ENCODE data around the gene DUOX1. TPM values are rescaled to one million over a fixed set of nuclear protein-coding genes. Genes with fewer than 3 reads are reported as not detected.

Gene DUOX1
- total and polyA plus RNA-seq, 7 experiments from 2014 or later: 0.05 to 2.0 (median 0.76) TPM; not detected in 3

- Histone ChIP-seq H3K4me3 (ENCODE audit: low read length) (no peak overlapping the region), H3K36me3 (ENCODE audit: control insufficient read depth in 2 of 3, insufficient read depth in 3 of 3, low read length in 3 of 3) (no peaks in the 10 kb centered on the region), H3K4me1 (ENCODE audit: control insufficient read depth in 2 of 2, insufficient read depth in 2 of 2, low read length in 2 of 2) (no peaks in the 10 kb centered on the region), H3K27ac (ENCODE audit: low read depth, low read length) (no peak overlapping the region), H3K9me3 (ENCODE audit: control insufficient read depth in 2 of 3, low read length in 3 of 3) (no peaks in the 10 kb centered on the region), H3K27me3 (ENCODE audit: control insufficient read depth in 2 of 2, insufficient read depth in 2 of 2, low read length in 2 of 2) (no peaks in the 10 kb centered on the region)
- no peak overlapping the region for H3K27ac Mint-ChIP-seq
- intact Hi-C loops (cut with micrococcal nuclease): no loop called here
- ATAC-seq (no peak), DNase-seq (no peak)
- no peak overlapping the region for H3K4me3 Mint-ChIP-seq
- H3K27me3 Mint-ChIP-seq: no peaks in the 10 kb centered on the region
- ChIA-PET POLR2A (no interaction called here), CTCF (interaction anchor here (1.0 kb wide), 1 partner anchor 33 kb away, joined by 5 read pairs; no protein-coding TSS in a partner anchor)
- peaks cover 0 to 20% (median 4%) of the 10 kb centered on the region in 5 donors for H3K36me3 Mint-ChIP-seq
- no peaks in the 10 kb centered on the region for H3K9me3 Mint-ChIP-seq
- H3K4me1 Mint-ChIP-seq: peaks cover 0 to 11% (median 8%) of the 10 kb centered on the region in 7 donors
Measured at GRCh38 chr15:45156744-45157455, 27.1 kb downstream of the DUOX1 start.

- Histone ChIP-seq H3K27ac (ENCODE audit: low read depth, low read length) (no peak overlapping the region), H3K4me1 (ENCODE audit: control insufficient read depth in 2 of 2, insufficient read depth in 2 of 2, low read length in 2 of 2) (no peaks in the 10 kb centered on the region), H3K36me3 (ENCODE audit: control insufficient read depth in 2 of 3, insufficient read depth in 3 of 3, low read length in 3 of 3) (no peaks in the 10 kb centered on the region), H3K4me3 (ENCODE audit: low read length) (no peak overlapping the region), H3K9me3 (ENCODE audit: control insufficient read depth in 2 of 3, low read length in 3 of 3) (no peaks in the 10 kb centered on the region), H3K27me3 (ENCODE audit: control insufficient read depth in 2 of 2, insufficient read depth in 2 of 2, low read length in 2 of 2) (no peaks in the 10 kb centered on the region)
- Mint-ChIP-seq H3K27me3 (no peaks in the 10 kb centered on the region), H3K36me3 (peaks cover 0 to 14% (median 4%) of the 10 kb centered on the region in 5 donors), H3K27ac (no peak overlapping the region), H3K4me3 (peak overlapping the region in 2 of 10 donors; percentile 18 to 41), H3K4me1 (peaks cover 0 to 14% (median 11%) of the 10 kb centered on the region in 7 donors), H3K9me3 (peaks cover 0 to 2% (median 0%) of the 10 kb centered on the region in 11 donors)
- CTCF ChIA-PET: no interaction called here
- DNase-seq: no peak
- intact Hi-C loops (cut with micrococcal nuclease): no loop called here
- no peak for ATAC-seq
- POLR2A ChIA-PET: no interaction called here
Measured at GRCh38 chr15:45157974-45158373, 28.2 kb downstream of the DUOX1 start.

GRCh38 chr15:45161666-45162065 lies 31.9 kb downstream of the DUOX1 start:
- Mint-ChIP-seq H3K36me3 (peaks cover 0 to 14% (median 4%) of the 10 kb centered on the region in 5 donors), H3K27me3 (no peaks in the 10 kb centered on the region), H3K27ac (peak overlapping the region in 1 of 9 donors; percentile 7), H3K4me1 (peaks cover 11 to 32% (median 25%) of the 10 kb centered on the region in 7 donors), H3K9me3 (peaks cover 0 to 2% (median 0%) of the 10 kb centered on the region in 11 donors), H3K4me3 (no peak overlapping the region)
- Histone ChIP-seq H3K36me3 (ENCODE audit: control insufficient read depth in 2 of 3, insufficient read depth in 3 of 3, low read length in 3 of 3) (no peaks in the 10 kb centered on the region), H3K9me3 (ENCODE audit: control insufficient read depth in 2 of 3, low read length in 3 of 3) (no peaks in the 10 kb centered on the region), H3K27me3 (ENCODE audit: control insufficient read depth in 2 of 2, insufficient read depth in 2 of 2, low read length in 2 of 2) (no peaks in the 10 kb centered on the region), H3K4me1 (ENCODE audit: control insufficient read depth in 2 of 2, insufficient read depth in 2 of 2, low read length in 2 of 2) (peaks cover 10 to 13% of the 10 kb centered on the region in 2 donors), H3K27ac (ENCODE audit: low read depth, low read length) (no peak overlapping the region), H3K4me3 (ENCODE audit: low read length) (no peak overlapping the region)
- no peak for ATAC-seq
- POLR2A ChIA-PET: interaction anchor here (0.6 kb wide), 1 partner anchor 1352 kb away, joined by 3 read pairs; no protein-coding TSS in a partner anchor
- intact Hi-C loops (cut with micrococcal nuclease): loop anchor here (2.0 kb wide), 2 partner anchors 107 to 295 kb away; no protein-coding TSS in a partner anchor
- no peak for DNase-seq
- CTCF ChIA-PET: interaction anchor here (0.6 to 4.5 kb wide), 5 partner anchors 17 to 238 kb away, joined by 3 to 36 read pairs (median 4); no protein-coding TSS in a partner anchor

- Mint-ChIP-seq H3K4me3 (no peak overlapping the region), H3K36me3 (peaks cover 0 to 14% (median 4%) of the 10 kb centered on the region in 5 donors)
- intact Hi-C loops (cut with micrococcal nuclease): loop anchor here (1.0 to 2.0 kb wide), 6 partner anchors 106 to 451 kb away; partner anchors contain the start of gene BLOC1S6 (in 1 of the 2)
Measured at GRCh38 chr15:45162771-45163507, 33.1 kb downstream of the DUOX1 start.

GRCh38 chr15:45163508-45163856 lies 33.7 kb downstream of the DUOX1 start:
- peak overlapping the region in 1 of 9 donors; percentile 65 for H3K27ac Mint-ChIP-seq

More at GRCh38 chr15:45162771-45163507, 33.1 kb downstream of the DUOX1 start:
- H3K27me3 ChIP-seq (ENCODE audit: control insufficient read depth in 2 of 2, insufficient read depth in 2 of 2, low read length in 2 of 2): no peaks in the 10 kb centered on the region
- ATAC-seq (peak; percentile 59), DNase-seq (peak; percentile 30 to 61 (median 44))
- Mint-ChIP-seq H3K4me1 (peaks cover 11 to 34% (median 24%) of the 10 kb centered on the region in 7 donors), H3K27ac (peak overlapping the region in 2 of 9 donors; percentile 32 to 38), H3K27me3 (no peaks in the 10 kb centered on the region), H3K9me3 (peaks cover 0 to 2% (median 0%) of the 10 kb centered on the region in 11 donors)
- H3K27ac ChIP-seq (ENCODE audit: low read depth, low read length): no peak overlapping the region
- H3K36me3 ChIP-seq (ENCODE audit: control insufficient read depth in 2 of 3, insufficient read depth in 3 of 3, low read length in 3 of 3): no peaks in the 10 kb centered on the region
- ChIA-PET POLR2A (interaction anchor here (0.7 to 7.3 kb wide), 4 partner anchors 14 to 239 kb away, joined by 3 to 77 read pairs (median 6); a partner anchor contains a TSS), CTCF (interaction anchor here (0.6 to 4.5 kb wide), 12 partner anchors 17 to 860 kb away, joined by 3 to 36 read pairs (median 4); a partner anchor contains a TSS)
- H3K4me3 ChIP-seq (ENCODE audit: low read length): no peak overlapping the region
- H3K4me1 ChIP-seq (ENCODE audit: control insufficient read depth in 2 of 2, insufficient read depth in 2 of 2, low read length in 2 of 2): peaks cover 10 to 13% of the 10 kb centered on the region in 2 donors
- no peaks in the 10 kb centered on the region for H3K9me3 ChIP-seq (ENCODE audit: control insufficient read depth in 2 of 3, low read length in 3 of 3)

GRCh38 chr15:45164914-45165313 lies 35.1 kb downstream of the DUOX1 start:
- peak overlapping the region; percentile 51 to 91 (median 72) for H3K27ac Mint-ChIP-seq
- no peaks in the 10 kb centered on the region for H3K36me3 ChIP-seq (ENCODE audit: control insufficient read depth in 2 of 3, insufficient read depth in 3 of 3, low read length in 3 of 3)
- H3K27me3 Mint-ChIP-seq: no peaks in the 10 kb centered on the region
- no peak overlapping the region for H3K27ac ChIP-seq (ENCODE audit: low read depth, low read length)
- POLR2A ChIA-PET: interaction anchor here (1.5 to 7.3 kb wide), 3 partner anchors 35 to 237 kb away, joined by 3 to 77 read pairs (median 17); a partner anchor contains a TSS
- H3K4me3 ChIP-seq (ENCODE audit: low read length): no peak overlapping the region
- H3K9me3 Mint-ChIP-seq: peaks cover 0 to 2% (median 0%) of the 10 kb centered on the region in 11 donors
- H3K9me3 ChIP-seq (ENCODE audit: control insufficient read depth in 2 of 3, low read length in 3 of 3): no peaks in the 10 kb centered on the region
- peak overlapping the region; percentile 19 to 87 (median 70) for H3K4me3 Mint-ChIP-seq
- no peaks in the 10 kb centered on the region for H3K27me3 ChIP-seq (ENCODE audit: control insufficient read depth in 2 of 2, insufficient read depth in 2 of 2, low read length in 2 of 2)
- CTCF ChIA-PET: interaction anchor here (1.1 to 4.5 kb wide), 6 partner anchors 15 to 238 kb away, joined by 3 to 36 read pairs (median 12); a partner anchor contains a TSS
- intact Hi-C loops (cut with micrococcal nuclease): no loop called here
- H3K4me1 ChIP-seq (ENCODE audit: control insufficient read depth in 2 of 2, insufficient read depth in 2 of 2, low read length in 2 of 2): peaks cover 10 to 13% of the 10 kb centered on the region in 2 donors
- peaks cover 10 to 31% (median 18%) of the 10 kb centered on the region in 7 donors for H3K4me1 Mint-ChIP-seq
- ATAC-seq (no peak), DNase-seq (no peak)
- H3K36me3 Mint-ChIP-seq: peaks cover 0 to 9% (median 0%) of the 10 kb centered on the region in 5 donors

More at GRCh38 chr15:45163508-45163856, 33.7 kb downstream of the DUOX1 start:
- Histone ChIP-seq H3K36me3 (ENCODE audit: control insufficient read depth in 2 of 3, insufficient read depth in 3 of 3, low read length in 3 of 3) (no peaks in the 10 kb centered on the region), H3K9me3 (ENCODE audit: control insufficient read depth in 2 of 3, low read length in 3 of 3) (no peaks in the 10 kb centered on the region), H3K27ac (ENCODE audit: low read depth, low read length) (no peak overlapping the region), H3K27me3 (ENCODE audit: control insufficient read depth in 2 of 2, insufficient read depth in 2 of 2, low read length in 2 of 2) (no peaks in the 10 kb centered on the region), H3K4me1 (ENCODE audit: control insufficient read depth in 2 of 2, insufficient read depth in 2 of 2, low read length in 2 of 2) (peaks cover 10 to 13% of the 10 kb centered on the region in 2 donors), H3K4me3 (ENCODE audit: low read length) (no peak overlapping the region)
- intact Hi-C loops (cut with micrococcal nuclease): loop anchor here (1.0 to 2.0 kb wide), 6 partner anchors 105 to 451 kb away; partner anchors contain the start of gene BLOC1S6 (in 1 of the 2)
- no peaks in the 10 kb centered on the region for H3K27me3 Mint-ChIP-seq
- peaks cover 0 to 14% (median 0%) of the 10 kb centered on the region in 5 donors for H3K36me3 Mint-ChIP-seq
- peak overlapping the region in 1 of 10 donors; percentile 20 for H3K4me3 Mint-ChIP-seq
- H3K4me1 Mint-ChIP-seq: peaks cover 11 to 32% (median 22%) of the 10 kb centered on the region in 7 donors
- ChIA-PET POLR2A (interaction anchor here (1.1 to 7.3 kb wide), 3 partner anchors 13 to 238 kb away, joined by 3 to 77 read pairs (median 8); a partner anchor contains a TSS), CTCF (interaction anchor here (0.6 to 4.5 kb wide), 14 partner anchors 10 to 860 kb away, joined by 3 to 36 read pairs (median 4); a partner anchor contains a TSS)
- peaks cover 0 to 2% (median 0%) of the 10 kb centered on the region in 11 donors for H3K9me3 Mint-ChIP-seq
- ATAC-seq (no peak), DNase-seq (no peak)
